Measurements from ENCODE around the gene ATP4B. TPM values are rescaled to one million over a fixed set of nuclear protein-coding genes. Genes with fewer than 3 reads are reported as not detected.

ATP4B gene
- total and polyA plus RNA-seq, 5 donors from 2014 or later = not detected

GRCh38 chr13:113668491-113668971 is 10.5 kb upstream of the ATP4B start:
- Mint-ChIP-seq H3K4me3 (no peak overlapping the region), H3K4me1 (peaks cover 0 to 6% (median 3%) of the 10 kb centered on the region in 4 donors), H3K27me3 (no peaks in the 10 kb centered on the region), H3K9me3 (peaks cover 0 to 2% (median 0%) of the 10 kb centered on the region in 7 donors), H3K27ac (no peak overlapping the region), H3K36me3 (no peaks in the 10 kb centered on the region)
- ATAC-seq (ENCODE audit: low read depth in 2 of 2) (no peak), DNase-seq (no peak)
- no peaks in the 10 kb centered on the region for H3K27me3 ChIP-seq (ENCODE audit: control insufficient read depth, insufficient read depth, low read length)
- H3K9me3 ChIP-seq (ENCODE audit: control insufficient read depth in 2 of 2, low read length in 2 of 2) = no peaks in the 10 kb centered on the region
- no peaks in the 10 kb centered on the region for H3K4me1 ChIP-seq (ENCODE audit: control insufficient read depth, insufficient read depth, low read length, poor library complexity, severe bottlenecking)
- H3K4me3 ChIP-seq (ENCODE audit: low read depth, low read length) = no peak overlapping the region
- no peaks in the 10 kb centered on the region for H3K36me3 ChIP-seq (ENCODE audit: control insufficient read depth, insufficient read depth, low read length)
- no peak overlapping the region for H3K27ac ChIP-seq (ENCODE audit: insufficient read depth, low read length, poor library complexity, severe bottlenecking)

GRCh38 chr13:113667771-113668490 is 9.9 kb upstream of the ATP4B start:
- Histone ChIP-seq H3K4me3 (ENCODE audit: low read depth, low read length) (no peak overlapping the region), H3K4me1 (ENCODE audit: control insufficient read depth, insufficient read depth, low read length, poor library complexity, severe bottlenecking) (no peaks in the 10 kb centered on the region), H3K9me3 (ENCODE audit: control insufficient read depth in 2 of 2, low read length in 2 of 2) (no peaks in the 10 kb centered on the region), H3K27ac (ENCODE audit: insufficient read depth, low read length, poor library complexity, severe bottlenecking) (no peak overlapping the region), H3K27me3 (ENCODE audit: control insufficient read depth, insufficient read depth, low read length) (no peaks in the 10 kb centered on the region), H3K36me3 (ENCODE audit: control insufficient read depth, insufficient read depth, low read length) (no peaks in the 10 kb centered on the region)
- no peak for DNase-seq
- no peak overlapping the region for H3K4me3 Mint-ChIP-seq
- H3K4me1 Mint-ChIP-seq = peaks cover 0 to 6% (median 3%) of the 10 kb centered on the region in 4 donors
- ATAC-seq (ENCODE audit: low read depth in 2 of 2) = no peak
- no peaks in the 10 kb centered on the region for H3K27me3 Mint-ChIP-seq
- H3K27ac Mint-ChIP-seq = no peak overlapping the region
- peaks cover 0 to 2% (median 0%) of the 10 kb centered on the region in 7 donors for H3K9me3 Mint-ChIP-seq
- H3K36me3 Mint-ChIP-seq = no peaks in the 10 kb centered on the region

GRCh38 chr13:113666951-113667701 is 9.1 kb upstream of the ATP4B start, which contains the start of gene GRK1:
GRK1 (plus strand) TSS chr13:113667219; CDS start chr13:113667387, 168 bp downstream.
- ATAC-seq (ENCODE audit: low read depth in 2 of 2) (no peak), DNase-seq (no peak)
- Mint-ChIP-seq H3K9me3 (peaks cover 0 to 2% (median 0%) of the 10 kb centered on the region in 7 donors), H3K27ac (no peak within 1 kb of the TSS), H3K4me3 (no peak within 1 kb of the TSS), H3K4me1 (peaks cover 0 to 2% (median under 1%) of the 10 kb centered on the region in 4 donors), H3K36me3 (no peaks in the 10 kb centered on the region), H3K27me3 (peaks cover 2% of the 10 kb centered on the region)
- H3K36me3 ChIP-seq (ENCODE audit: control insufficient read depth, insufficient read depth, low read length) = no peaks in the 10 kb centered on the region
- H3K4me1 ChIP-seq (ENCODE audit: control insufficient read depth, insufficient read depth, low read length, poor library complexity, severe bottlenecking) = no peaks in the 10 kb centered on the region
- no peak within 1 kb of the TSS for H3K4me3 ChIP-seq (ENCODE audit: low read depth, low read length)
- H3K27me3 ChIP-seq (ENCODE audit: control insufficient read depth, insufficient read depth, low read length) = no peaks in the 10 kb centered on the region
- no peak within 1 kb of the TSS for H3K27ac ChIP-seq (ENCODE audit: insufficient read depth, low read length, poor library complexity, severe bottlenecking)
- peaks cover 0 to under 1% of the 10 kb centered on the region in 2 experiments for H3K9me3 ChIP-seq (ENCODE audit: control insufficient read depth in 2 of 2, low read length in 2 of 2)

- Histone ChIP-seq H3K36me3 (ENCODE audit: control insufficient read depth, insufficient read depth, low read length) (no peaks in the 10 kb centered on the region), H3K4me1 (ENCODE audit: control insufficient read depth, insufficient read depth, low read length, poor library complexity, severe bottlenecking) (no peaks in the 10 kb centered on the region), H3K27ac (ENCODE audit: insufficient read depth, low read length, poor library complexity, severe bottlenecking) (no peak overlapping the region), H3K9me3 (ENCODE audit: control insufficient read depth in 2 of 2, low read length in 2 of 2) (peaks cover 2 to 4% of the 10 kb centered on the region in 2 experiments), H3K4me3 (ENCODE audit: low read depth, low read length) (no peak overlapping the region), H3K27me3 (ENCODE audit: control insufficient read depth, insufficient read depth, low read length) (no peaks in the 10 kb centered on the region)
- ATAC-seq (ENCODE audit: low read depth in 2 of 2) = no peak
- peaks cover 7% of the 10 kb centered on the region for H3K27me3 Mint-ChIP-seq
- H3K27ac Mint-ChIP-seq = no peak overlapping the region
- no peak for DNase-seq
- H3K36me3 Mint-ChIP-seq = no peaks in the 10 kb centered on the region
- peaks cover 1 to 7% (median 5%) of the 10 kb centered on the region in 7 donors for H3K9me3 Mint-ChIP-seq
- H3K4me3 Mint-ChIP-seq = no peak overlapping the region
- no peaks in the 10 kb centered on the region for H3K4me1 Mint-ChIP-seq
These were observed 8.3 kb upstream of the ATP4B start for GRCh38 chr13:113666329-113666670.

- Mint-ChIP-seq H3K27ac (no peak overlapping the region), H3K27me3 (peaks cover 7% of the 10 kb centered on the region), H3K4me3 (no peak overlapping the region), H3K4me1 (no peaks in the 10 kb centered on the region), H3K36me3 (no peaks in the 10 kb centered on the region), H3K9me3 (peaks cover 2 to 13% (median 9%) of the 10 kb centered on the region in 7 donors)
- H3K4me3 ChIP-seq (ENCODE audit: low read depth, low read length) = no peak overlapping the region
- no peak overlapping the region for H3K27ac ChIP-seq (ENCODE audit: insufficient read depth, low read length, poor library complexity, severe bottlenecking)
- H3K27me3 ChIP-seq (ENCODE audit: control insufficient read depth, insufficient read depth, low read length) = no peaks in the 10 kb centered on the region
- no peaks in the 10 kb centered on the region for H3K36me3 ChIP-seq (ENCODE audit: control insufficient read depth, insufficient read depth, low read length)
- no peaks in the 10 kb centered on the region for H3K4me1 ChIP-seq (ENCODE audit: control insufficient read depth, insufficient read depth, low read length, poor library complexity, severe bottlenecking)
- ATAC-seq (ENCODE audit: low read depth in 2 of 2) (no peak), DNase-seq (no peak)
- H3K9me3 ChIP-seq (ENCODE audit: control insufficient read depth in 2 of 2, low read length in 2 of 2) = peaks cover 5 to 6% of the 10 kb centered on the region in 2 experiments
These were observed 7.8 kb upstream of the ATP4B start for GRCh38 chr13:113665597-113666328.

- no peaks in the 10 kb centered on the region for H3K4me1 ChIP-seq (ENCODE audit: control insufficient read depth, insufficient read depth, low read length, poor library complexity, severe bottlenecking)
- no peak overlapping the region for H3K4me3 ChIP-seq (ENCODE audit: low read depth, low read length)
- Mint-ChIP-seq H3K36me3 (no peaks in the 10 kb centered on the region), H3K27me3 (peaks cover 7% of the 10 kb centered on the region), H3K27ac (no peak overlapping the region), H3K4me1 (no peaks in the 10 kb centered on the region), H3K9me3 (peaks cover 2 to 15% (median 9%) of the 10 kb centered on the region in 7 donors), H3K4me3 (no peak overlapping the region)
- no peaks in the 10 kb centered on the region for H3K27me3 ChIP-seq (ENCODE audit: control insufficient read depth, insufficient read depth, low read length)
- no peak overlapping the region for H3K27ac ChIP-seq (ENCODE audit: insufficient read depth, low read length, poor library complexity, severe bottlenecking)
- no peak for ATAC-seq (ENCODE audit: low read depth in 2 of 2)
- no peaks in the 10 kb centered on the region for H3K36me3 ChIP-seq (ENCODE audit: control insufficient read depth, insufficient read depth, low read length)
- DNase-seq = no peak
- H3K9me3 ChIP-seq (ENCODE audit: control insufficient read depth in 2 of 2, low read length in 2 of 2) = peaks cover 6 to 7% of the 10 kb centered on the region in 2 experiments
These were observed 7.0 kb upstream of the ATP4B start for GRCh38 chr13:113664751-113665596.

- Mint-ChIP-seq H3K4me1 (no peaks in the 10 kb centered on the region), H3K4me3 (no peak overlapping the region), H3K36me3 (no peaks in the 10 kb centered on the region), H3K9me3 (peaks cover 2 to 15% (median 9%) of the 10 kb centered on the region in 7 donors), H3K27me3 (peaks cover 10% of the 10 kb centered on the region), H3K27ac (no peak overlapping the region)
- Histone ChIP-seq H3K4me3 (ENCODE audit: low read depth, low read length) (no peak overlapping the region), H3K36me3 (ENCODE audit: control insufficient read depth, insufficient read depth, low read length) (no peaks in the 10 kb centered on the region), H3K9me3 (ENCODE audit: control insufficient read depth in 2 of 2, low read length in 2 of 2) (peaks cover 6 to 7% of the 10 kb centered on the region in 2 experiments), H3K4me1 (ENCODE audit: control insufficient read depth, insufficient read depth, low read length, poor library complexity, severe bottlenecking) (no peaks in the 10 kb centered on the region), H3K27me3 (ENCODE audit: control insufficient read depth, insufficient read depth, low read length) (no peaks in the 10 kb centered on the region), H3K27ac (ENCODE audit: insufficient read depth, low read length, poor library complexity, severe bottlenecking) (no peak overlapping the region)
- DNase-seq (no peak), ATAC-seq (ENCODE audit: low read depth in 2 of 2) (no peak)
These were observed 5.9 kb upstream of the ATP4B start for GRCh38 chr13:113663934-113664333.

Data from CD4-positive, CD25-positive, alpha-beta regulatory T cell (primary cell).